B cell (primary cell): Measurements from ENCODE around the gene PHLPP1. TPM values are rescaled to one million over a fixed set of nuclear protein-coding genes. Genes with fewer than 3 reads are reported as not detected.

ENCODE experiments used
- ATAC-seq: fragments of 200-7000 bp; cut with Tn5 transposase; one replicate; pipeline ENCODE4 v1.10.0; 2021; ENCODE audit warnings: low read depth, mild to moderate bottlenecking, moderate number of reproducible peaks, moderate library complexity
- CTCF ChIA-PET: fragments of 350-600 bp; sonication (Branson Sonifier 250); formaldehyde crosslinking; loops from one replicate; lab custom pipeline; 2021; ENCODE audit warnings: antibody characterized with exemption, inconsistent platforms; lab: Charles Lee
- POLR2A ChIA-PET: fragments of 350-600 bp; sonication (Branson Sonifier 250); formaldehyde crosslinking; loops from one replicate; lab custom pipeline; 2021; ENCODE audit warnings: antibody characterized with exemption; lab: Charles Lee
- DNase-seq: peaks from one replicate; pipeline ENCODE4 v3.0.0; 2013
- H2AFZ ChIP-seq: 2 replicates; pipeline ENCODE4 v1.6.1; 2012; ENCODE audit warnings: mild to moderate bottlenecking, low read depth, low read length; ENCODE audit not compliant: insufficient read depth, poor library complexity, severe bottlenecking
- H3K27ac ChIP-seq, 2 donors: 1 replicate in 1 of 2; 2 replicates in 1 of 2; pipeline ENCODE4 v1.5.1; 2012 to 2013; ENCODE audit warnings: low read length in 2 of 2, mild to moderate bottlenecking in 2 of 2, moderate library complexity in 1 of 2
- H3K27me3 ChIP-seq, 4 experiments: fragments of 200-600 bp in 1 of 4; sonication (generic) in 1 of 4; replicated peaks in 1 of 4; 1 replicate in 2 of 4; 2 replicates in 2 of 4; pipeline versions ENCODE4 v1.6.1 to v1.7.0; 2013 to 2016; ENCODE audit warnings: low read length in 3 of 4, mild to moderate bottlenecking in 2 of 4, mixed read lengths in 1 of 4, moderate library complexity in 1 of 4; ENCODE audit not compliant: insufficient read depth in 4 of 4, control insufficient read depth in 3 of 4; ENCODE audit errors: control extremely low read depth in 1 of 4
- H3K36me3 ChIP-seq, 2 experiments: replicated peaks in 1 of 2; 1 replicate in 1 of 2; 2 replicates in 1 of 2; pipeline versions ENCODE4 v1.6.1 to v1.7.1; 2013; ENCODE audit warnings: low read length in 1 of 2; ENCODE audit not compliant: insufficient read depth in 2 of 2, control insufficient read depth in 1 of 2; ENCODE audit errors: control extremely low read depth in 1 of 2, extremely low read depth in 1 of 2
- H3K4me1 ChIP-seq, 2 donors: fragments of 200-600 bp in 1 of 2; sonication (generic) in 1 of 2; 1 replicate in 1 of 2; 2 replicates in 1 of 2; pipeline versions ENCODE4 v1.5.1 to v1.6.1; 2013 to 2017; ENCODE audit warnings: low read length in 2 of 2; ENCODE audit not compliant: control insufficient read depth in 2 of 2, insufficient read depth in 2 of 2
- H3K4me2 ChIP-seq: replicated peaks from 2 replicates; pipeline ENCODE3; 2012; ENCODE audit warnings: mild to moderate bottlenecking, low read depth, low read length; ENCODE audit not compliant: poor library complexity, severe bottlenecking
- H3K4me3 ChIP-seq, 5 experiments: fragments of 200-600 bp in 1 of 5; sonication (generic) in 1 of 5; 1 replicate in 3 of 5; 2 replicates in 2 of 5; pipeline versions ENCODE4 v1.5.1 to v1.7.0; 2011 to 2016; ENCODE audit warnings: low read length in 4 of 5, mild to moderate bottlenecking in 4 of 5, low read depth in 2 of 5, control low read depth in 1 of 5, moderate library complexity in 1 of 5; ENCODE audit not compliant: insufficient read depth in 1 of 5; ENCODE audit errors: control extremely low read depth in 1 of 5, extremely low read depth in 1 of 5
- H3K79me2 ChIP-seq: fragments of 200-600 bp; sonication (generic); one replicate; pipeline ENCODE4 v1.6.0; 2016; ENCODE audit warnings: low read length; ENCODE audit not compliant: control insufficient read depth, insufficient read depth
- H3K9ac ChIP-seq: fragments of 200-600 bp; sonication (generic); 2 replicates; pipeline ENCODE4 v1.6.1; 2017; ENCODE audit warnings: mild to moderate bottlenecking, low read length, moderate library complexity
- H3K9me3 ChIP-seq, 3 donors: one replicate each; pipeline versions ENCODE4 v1.6.1 to v1.7.1; 2013; ENCODE audit warnings: low read length in 2 of 3; ENCODE audit not compliant: control insufficient read depth in 2 of 3, insufficient read depth in 1 of 3; ENCODE audit errors: control extremely low read depth in 1 of 3
- H4K20me1 ChIP-seq: 2 replicates; pipeline ENCODE4 v1.6.0; 2012; ENCODE audit warnings: mild to moderate bottlenecking, low read length; ENCODE audit not compliant: insufficient read depth, control insufficient read depth, poor library complexity, severe bottlenecking
- H3K27ac Mint-ChIP-seq: one replicate; pipeline ENCODE4 v1.8.0; 2021; ENCODE audit warnings: mixed read lengths
- H3K27me3 Mint-ChIP-seq: one replicate; pipeline ENCODE4 v1.8.0; 2021; ENCODE audit warnings: mixed read lengths
- H3K4me1 Mint-ChIP-seq: one replicate; pipeline ENCODE4 v1.8.0; 2021; ENCODE audit warnings: mixed read lengths
- H3K4me3 Mint-ChIP-seq: one replicate; pipeline ENCODE4 v1.8.0; 2021; ENCODE audit warnings: mixed read lengths
- H3K9me3 Mint-ChIP-seq: one replicate; pipeline ENCODE4 v1.8.0; 2022; ENCODE audit warnings: mixed read lengths; ENCODE audit not compliant: insufficient read depth
- CTCF ChIP-seq: fragments of 200-600 bp; IDR thresholded peaks from one replicate; pipeline ENCODE4 v1.8.0; 2022; ENCODE audit warnings: antibody characterized with exemption, mild to moderate bottlenecking
- EZH2 ChIP-seq: IDR thresholded peaks from 2 replicates; pipeline ENCODE4 v1.6.1; 2012; ENCODE audit warnings: borderline replicate concordance, low read depth, mild to moderate bottlenecking, moderate library complexity, low read length; ENCODE audit not compliant: insufficient read depth, poor library complexity, severe bottlenecking
- WGBS: methylation state at CpG from one replicate; pipeline ENCODE4 v1.1.5; 2013; ENCODE audit warnings: missing lambda C conversion rate; ENCODE audit not compliant: insufficient coverage; 5-methylcytosine and 5-hydroxymethylcytosine counted together
- intact Hi-C: fragments of 100-400 bp; cut with micrococcal nuclease; formaldehyde crosslinking; loops from one replicate; pipeline ENCODE4 v1.10.0; 2022
- polyA plus RNA-seq: library from polyadenylated mRNA; depleted of rRNA; stranded (reverse); fragments of >200 nt; gene quantifications from 2 replicates; pipeline ENCODE4 v1.2.3, GENCODE V29; 2012
- total RNA-seq, 2 donors: library from RNA; stranded (reverse); fragments of 120-200 nt in 1 of 2; gene quantifications; 1 replicate in 1 of 2; 2 replicates in 1 of 2; pipeline versions ENCODE4 v1.2.3 to v1.2.4, GENCODE V29; 2013 to 2022

PHLPP1 gene
- total and polyA plus RNA-seq, 2 donors (not counting 1 experiment from before 2014, with no cell fraction given), result 3.0 to 20.7 TPM

- Histone ChIP-seq H3K4me1 (no peaks in the 10 kb centered on the region), H3K79me2 (no peaks in the 10 kb centered on the region), H3K4me2 (no peak overlapping the region), H3K9me3 (peaks cover 0 to 1% (median 0%) of the 10 kb centered on the region in 3 donors), H3K36me3 (peaks cover 0 to 5% of the 10 kb centered on the region in 2 experiments), H3K27me3 (no peaks in the 10 kb centered on the region), H4K20me1 (no peaks in the 10 kb centered on the region), H3K9ac (no peak overlapping the region), H3K27ac (no peak overlapping the region), H3K4me3 (no peak overlapping the region), H2AFZ (no peak overlapping the region)
- ChIA-PET CTCF (interaction anchor here (0.6 kb wide), 1 partner anchor 19 kb away, joined by 3 read pairs; no protein-coding TSS in a partner anchor), POLR2A (no interaction called here)
- intact Hi-C loops, result no loop called here
- H3K27me3 Mint-ChIP-seq, result no peaks in the 10 kb centered on the region
- TF ChIP-seq CTCF, result no peak
- TF ChIP-seq EZH2, result no peak
- H3K9me3 Mint-ChIP-seq, result no peaks in the 10 kb centered on the region
- DNase-seq, result no peak
- no peak overlapping the region for H3K4me3 Mint-ChIP-seq
- ATAC-seq, result no peak
- WGBS, result 78% methylated on average over 3 of the region's 4 CpGs
- H3K4me1 Mint-ChIP-seq, result peaks cover 2% of the 10 kb centered on the region
- no peak overlapping the region for H3K27ac Mint-ChIP-seq
Observed at GRCh38 chr18:62881509-62882016, 166.2 kb downstream of the PHLPP1 start.

DNA sequence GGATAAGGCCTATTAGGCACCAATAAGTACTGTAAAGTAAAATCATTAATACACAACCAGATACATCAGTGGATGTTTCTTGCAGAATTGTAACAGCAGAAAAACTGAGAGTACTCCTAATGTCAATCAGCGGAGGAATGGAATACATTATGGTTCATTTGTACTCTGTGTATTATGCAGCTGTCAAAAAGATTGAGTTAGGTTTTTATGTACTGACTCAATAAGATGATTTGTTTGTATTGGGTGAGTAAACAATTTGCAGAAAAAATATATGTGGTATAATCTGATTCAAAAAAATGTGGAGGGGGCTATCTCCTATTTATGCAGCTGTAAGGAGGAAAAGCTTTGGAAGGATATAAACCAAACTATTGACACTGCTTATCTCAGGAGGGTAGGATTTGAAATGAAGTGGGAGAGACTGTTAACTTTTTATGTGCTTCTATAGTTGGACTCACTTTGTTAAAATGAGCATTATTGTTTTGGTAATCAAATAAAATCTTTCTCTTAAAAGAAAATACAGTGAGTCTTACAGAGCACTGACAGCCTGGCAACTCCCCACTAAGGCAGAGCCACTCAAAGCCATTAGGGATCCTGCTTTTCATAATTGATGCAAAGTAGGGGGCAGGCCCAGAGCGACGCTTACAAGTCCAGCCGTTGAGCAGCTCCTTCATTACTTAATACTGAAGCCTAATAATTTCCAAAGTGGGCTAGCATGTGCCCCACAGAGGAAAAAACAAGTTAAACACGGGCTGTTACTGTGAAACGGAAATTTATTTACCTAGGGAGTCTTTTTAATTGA, 168.8 kb downstream of the PHLPP1 start:
- POLR2A ChIA-PET, result no interaction called here
- Histone ChIP-seq H3K4me3 (no peak overlapping the region), H2AFZ (no peak overlapping the region), H3K27ac (no peak overlapping the region), H4K20me1 (no peaks in the 10 kb centered on the region), H3K79me2 (no peaks in the 10 kb centered on the region), H3K9ac (no peak overlapping the region), H3K4me1 (no peaks in the 10 kb centered on the region), H3K9me3 (peaks cover 0 to 1% (median 0%) of the 10 kb centered on the region in 3 donors), H3K4me2 (no peak overlapping the region), H3K36me3 (no peaks in the 10 kb centered on the region), H3K27me3 (no peaks in the 10 kb centered on the region)
- intact Hi-C loops, result no loop called here
- Mint-ChIP-seq H3K4me1 (peaks cover 2% of the 10 kb centered on the region), H3K4me3 (no peak overlapping the region), H3K9me3 (no peaks in the 10 kb centered on the region), H3K27me3 (no peaks in the 10 kb centered on the region), H3K27ac (no peak overlapping the region)
- 94% methylated on average over 3 of the region's 6 CpGs for WGBS
- DNase-seq (no peak), ATAC-seq (no peak)
- TF ChIP-seq CTCF (no peak), EZH2 (no peak)
- CTCF ChIA-PET, result interaction anchor here (1.0 kb wide), 1 partner anchor 8 kb away, joined by 4 read pairs; no protein-coding TSS in a partner anchor
